Endothelial cell of umbilical vein (primary cell): Measurements from ENCODE around the gene CELF2. TPM values are rescaled to one million over a fixed set of nuclear protein-coding genes. Genes with fewer than 3 reads are reported as not detected.

Source experiments
- BruUV-seq: library from RNA; stranded (reverse); fragments of 400-500 nt; replicated peaks from 2 replicates; lab custom pipeline; 2021; lab: Mats Ljungman, UMichigan
- CTCF ChIA-PET: fragments of 300-600, 350-600 bp; sonication (Branson Sonifier 250); formaldehyde crosslinking; loops from one replicate; lab custom pipeline; 2021; ENCODE audit warnings: antibody characterized with exemption, inconsistent platforms; lab: Charles Lee
- POLR2A ChIA-PET: fragments of 300-600, 350-600 bp; sonication (Branson Sonifier 250); formaldehyde crosslinking; loops from one replicate; lab custom pipeline; 2021; ENCODE audit warnings: antibody characterized with exemption, inconsistent platforms; lab: Charles Lee
- DNase-seq: peaks from one replicate; pipeline ENCODE4 v3.0.0-alpha.2; 2011; ENCODE audit warnings: low read depth, low spot score
- FAIRE-seq: peaks from 2 replicates; lab custom pipeline; 2011; peaks lifted over from hg19 to GRCh38; lab: Jason Lieb, UNC
- H2AFZ ChIP-seq: 2 replicates; pipeline ENCODE4 v1.6.0; 2012; ENCODE audit warnings: low read depth, low read length, control low read depth, inconsistent platforms
- H3K27ac ChIP-seq: 2 replicates; pipeline ENCODE4 v1.5.1; 2011; ENCODE audit warnings: low read depth, mild to moderate bottlenecking, control low read depth, low read length, moderate library complexity; ENCODE audit not compliant: insufficient read depth
- H3K27me3 ChIP-seq, 2 experiments: 2 replicates each; pipeline versions ENCODE4 v1.6.0 to v1.6.1; 2011; ENCODE audit warnings: low read length in 2 of 2, mixed read lengths in 1 of 2; ENCODE audit not compliant: control insufficient read depth in 2 of 2, insufficient read depth in 2 of 2
- H3K36me3 ChIP-seq, 2 experiments: 2 replicates in 1 of 2; 3 replicates in 1 of 2; pipeline ENCODE4 v1.5.1; 2011; ENCODE audit warnings: low read length in 2 of 2, mild to moderate bottlenecking in 1 of 2, moderate library complexity in 1 of 2; ENCODE audit not compliant: control insufficient read depth in 2 of 2, insufficient read depth in 2 of 2; ENCODE audit errors: extremely low read depth in 1 of 2
- H3K4me1 ChIP-seq: 3 replicates; pipeline ENCODE4 v1.5.1; 2011; ENCODE audit warnings: mild to moderate bottlenecking, low read length; ENCODE audit not compliant: control insufficient read depth, insufficient read depth; ENCODE audit errors: extremely low read depth
- H3K4me2 ChIP-seq: 2 replicates; pipeline ENCODE4 v1.6.1; 2011; ENCODE audit warnings: low read length, control low read depth, mixed read lengths; ENCODE audit not compliant: insufficient read depth
- H3K4me3 ChIP-seq, 3 experiments: fragments of 200-600 bp in 1 of 3; sonication (generic), shearing (Covaris generic) in 1 of 3; replicated peaks in 1 of 3; 2 replicates each; pipeline ENCODE4 v1.5.1; 2011 to 2016; ENCODE audit warnings: control low read depth in 3 of 3, low read length in 3 of 3, mild to moderate bottlenecking in 2 of 3, inconsistent platforms in 1 of 3, low read depth in 1 of 3, moderate library complexity in 1 of 3; ENCODE audit not compliant: insufficient read depth in 1 of 3
- H3K79me2 ChIP-seq: 2 replicates; pipeline ENCODE4 v1.6.0; 2012; ENCODE audit warnings: low read length, inconsistent platforms; ENCODE audit not compliant: control insufficient read depth, insufficient read depth
- H3K9ac ChIP-seq: replicated peaks from 2 replicates; pipeline ENCODE3; 2011; ENCODE audit warnings: low read length, control low read depth; ENCODE audit not compliant: insufficient read depth; ENCODE audit errors: extremely low read depth
- H3K9me1 ChIP-seq: replicated peaks from 3 replicates; pipeline ENCODE4 v1.6.0; 2011; ENCODE audit warnings: mild to moderate bottlenecking, low read length; ENCODE audit not compliant: control insufficient read depth, insufficient read depth; ENCODE audit errors: extremely low read depth
- H3K9me3 ChIP-seq: replicated peaks from 2 replicates; pipeline ENCODE4 v1.5.1; 2012; ENCODE audit warnings: low read length, inconsistent platforms; ENCODE audit not compliant: control insufficient read depth, insufficient read depth
- H4K20me1 ChIP-seq: replicated peaks from 2 replicates; pipeline ENCODE3; 2011; ENCODE audit warnings: mild to moderate bottlenecking, low read length; ENCODE audit not compliant: control insufficient read depth, insufficient read depth; ENCODE audit errors: extremely low read depth
- EZH2 ChIP-seq: IDR thresholded peaks from 2 replicates; pipeline ENCODE4 v1.6.1; 2012; ENCODE audit warnings: borderline replicate concordance, low read depth, mild to moderate bottlenecking, moderate library complexity, low read length, inconsistent platforms; ENCODE audit not compliant: severe bottlenecking
- FOS ChIP-seq: IDR thresholded peaks from 2 replicates; pipeline ENCODE4 v1.6.1; 2011; ENCODE audit warnings: mild to moderate bottlenecking, low read length, moderate library complexity, borderline replicate concordance; ENCODE audit not compliant: insufficient read depth
- GATA2 ChIP-seq: IDR thresholded peaks from 2 replicates; pipeline ENCODE4 v1.7.0; 2011; ENCODE audit warnings: low read depth, mild to moderate bottlenecking, moderate library complexity, mixed read lengths, low read length; ENCODE audit not compliant: insufficient read length, insufficient read depth
- JUN ChIP-seq: IDR thresholded peaks from 2 replicates; pipeline ENCODE4 v1.6.1; 2011; ENCODE audit warnings: borderline replicate concordance, low read depth; ENCODE audit not compliant: insufficient read length, insufficient read depth
- MYC ChIP-seq: IDR thresholded peaks from one replicate; pipeline ENCODE4 v1.6.1; 2011; ENCODE audit warnings: mild to moderate bottlenecking, low read depth, low read length
- POLR2A ChIP-seq: IDR thresholded peaks from 2 replicates; pipeline ENCODE4 v1.6.1; 2012; ENCODE audit warnings: low read depth, mild to moderate bottlenecking, control low read depth, low read length
- POLR2AphosphoS5 ChIP-seq: IDR thresholded peaks from 2 replicates; pipeline ENCODE4 v1.6.1; 2012; ENCODE audit warnings: low read depth, mild to moderate bottlenecking, control low read depth, low read length, moderate library complexity; ENCODE audit not compliant: insufficient read depth
- dilution Hi-C: fragments of 300-500 bp; cut with MboI; formaldehyde crosslinking; loops from one replicate; pipeline ENCODE4 v1.15.0; 2019; ENCODE audit warnings: low sequenced_read_pairs; ENCODE audit not compliant: extremely low pct_ligation_motif_present
- intact Hi-C: fragments of 100-400 bp; cut with micrococcal nuclease; formaldehyde crosslinking; loops from one replicate; pipeline ENCODE4 v1.10.0; 2022
- polyA plus RNA-seq, 4 experiments: library from polyadenylated mRNA; depleted of rRNA in 3 of 4; stranded (reverse) in 3 of 4; unstranded in 1 of 4; fragments of >200 nt; gene quantifications; 2 replicates each; pipeline versions ENCODE4 v1.2.1 to v1.2.3, GENCODE V29; 2011 to 2012; ENCODE audit warnings: missing spikeins in 1 of 4
- total RNA-seq: library from RNA; stranded (reverse); gene quantifications from 2 replicates; pipeline ENCODE4 v1.2.3, GENCODE V29; 2021
- TF ChIP-seq, protein P1 (sequence below): IDR thresholded peaks from 2 replicates; pipeline ENCODE4 v1.6.1; 2011; ENCODE audit not compliant: insufficient read depth, insufficient read length
- TF ChIP-seq, protein P2 (sequence below), 2 donors: IDR thresholded peaks; 1 replicate in 1 of 2; 2 replicates in 1 of 2; pipeline ENCODE4 v1.5.1; 2011; ENCODE audit warnings: low read length in 2 of 2, mild to moderate bottlenecking in 2 of 2, moderate library complexity in 2 of 2, control low read depth in 1 of 2, inconsistent platforms in 1 of 2, low read depth in 1 of 2; ENCODE audit not compliant: insufficient read depth in 1 of 2; ENCODE audit errors: extremely low read depth in 1 of 2

The CELF2 gene
- total and polyA plus RNA-seq, 2 donors (not counting 3 experiments of a cell fraction or from before 2014, with no cell fraction given): 21.6 to 42.6 TPM

DNA sequence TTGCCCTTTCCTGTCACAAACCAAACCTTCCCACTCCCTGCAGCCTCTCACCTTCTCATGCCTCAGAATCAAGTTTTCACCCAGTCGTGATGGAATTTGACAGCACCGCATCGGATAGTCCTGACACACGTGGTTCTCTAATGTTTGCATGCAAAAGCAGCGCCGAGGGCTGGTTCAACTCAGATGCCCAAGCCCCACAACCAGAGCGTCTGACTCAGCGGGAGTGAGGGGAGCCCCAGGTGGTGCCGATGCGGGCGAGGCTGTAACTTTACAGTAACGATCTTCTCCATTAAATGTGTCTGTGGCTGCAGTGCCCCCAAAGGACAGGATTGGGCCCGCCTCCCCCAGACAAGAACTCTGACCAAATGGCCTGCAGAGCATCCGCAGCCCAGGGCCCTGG is 284.5 kb downstream of the CELF2 start:
- H3K4me3 ChIP-seq: no peak overlapping the region
- no peak for TF ChIP-seq POLR2A
- TF ChIP-seq FOS: no peak
- TF ChIP-seq MYC: no peak
- TF ChIP-seq, protein P1, sequence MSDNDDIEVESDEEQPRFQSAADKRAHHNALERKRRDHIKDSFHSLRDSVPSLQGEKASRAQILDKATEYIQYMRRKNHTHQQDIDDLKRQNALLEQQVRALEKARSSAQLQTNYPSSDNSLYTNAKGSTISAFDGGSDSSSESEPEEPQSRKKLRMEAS: no peak
- H2AFZ ChIP-seq: no peak overlapping the region
- FAIRE-seq (no peak), DNase-seq (no peak)
- H3K27me3 ChIP-seq: no peaks in the 10 kb centered on the region
- H3K9ac ChIP-seq: no peak overlapping the region
- dilution Hi-C loops (no loop called here), intact Hi-C loops (no loop called here)
- no peaks in the 10 kb centered on the region for H3K9me3 ChIP-seq
- H3K36me3 ChIP-seq: peaks cover 0 to 2% of the 10 kb centered on the region in 2 experiments
- H3K4me1 ChIP-seq: no peaks in the 10 kb centered on the region
- POLR2A ChIA-PET: no interaction called here
- no peaks in the 10 kb centered on the region for H3K79me2 ChIP-seq
- CTCF ChIA-PET: no interaction called here
- no peak overlapping the region for H3K4me2 ChIP-seq
- BruUV-seq: no TSS peak
- no peak overlapping the region for H3K27ac ChIP-seq
- H3K9me1 ChIP-seq: no peaks in the 10 kb centered on the region
- no peaks in the 10 kb centered on the region for H4K20me1 ChIP-seq

DNA sequence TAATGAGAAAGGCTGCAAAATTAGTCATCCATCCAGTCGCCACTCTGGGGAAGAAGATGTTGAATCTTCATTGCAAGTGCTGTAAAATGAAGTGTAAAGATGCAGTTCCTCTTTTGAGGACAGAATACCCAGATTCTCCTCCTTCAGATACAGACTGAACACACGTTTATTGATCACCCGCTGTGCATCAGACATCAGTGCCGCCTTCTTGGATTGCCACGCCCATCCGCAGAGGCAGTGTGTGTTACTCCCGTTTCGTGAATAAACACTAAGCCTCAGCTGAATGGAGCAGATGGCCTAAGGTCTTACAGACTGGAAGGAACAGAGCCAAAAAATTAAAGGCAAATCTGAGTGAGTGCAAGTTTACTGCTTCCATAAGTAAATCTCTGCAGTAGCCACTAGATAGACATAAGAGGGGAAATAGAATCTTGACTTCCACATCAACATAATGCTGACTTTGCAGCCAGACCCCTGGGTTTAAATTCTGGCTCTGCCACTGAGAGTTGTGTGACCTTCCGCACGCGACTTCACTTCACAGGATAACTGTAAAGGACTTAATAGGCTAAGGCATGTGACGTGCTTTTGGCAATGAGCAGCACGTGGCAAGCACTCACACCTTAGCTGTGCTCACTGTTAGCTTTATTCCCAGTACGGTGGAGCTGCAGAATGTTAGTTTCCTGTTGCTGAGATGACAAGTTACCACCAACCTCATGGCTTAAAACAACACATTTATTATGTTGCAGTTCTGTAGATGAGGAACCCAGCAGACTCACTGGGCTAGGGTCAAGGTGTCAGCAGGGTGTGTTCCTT is 285.9 kb downstream of the CELF2 start:
- BruUV-seq: no TSS peak
- CTCF ChIA-PET: no interaction called here

More for the DNA sequence above, 285.9 kb downstream of the CELF2 start:
- H3K9me1 ChIP-seq: no peaks in the 10 kb centered on the region
- H4K20me1 ChIP-seq: no peaks in the 10 kb centered on the region
- DNase-seq (no peak), FAIRE-seq (no peak)
- TF ChIP-seq, protein P2, sequence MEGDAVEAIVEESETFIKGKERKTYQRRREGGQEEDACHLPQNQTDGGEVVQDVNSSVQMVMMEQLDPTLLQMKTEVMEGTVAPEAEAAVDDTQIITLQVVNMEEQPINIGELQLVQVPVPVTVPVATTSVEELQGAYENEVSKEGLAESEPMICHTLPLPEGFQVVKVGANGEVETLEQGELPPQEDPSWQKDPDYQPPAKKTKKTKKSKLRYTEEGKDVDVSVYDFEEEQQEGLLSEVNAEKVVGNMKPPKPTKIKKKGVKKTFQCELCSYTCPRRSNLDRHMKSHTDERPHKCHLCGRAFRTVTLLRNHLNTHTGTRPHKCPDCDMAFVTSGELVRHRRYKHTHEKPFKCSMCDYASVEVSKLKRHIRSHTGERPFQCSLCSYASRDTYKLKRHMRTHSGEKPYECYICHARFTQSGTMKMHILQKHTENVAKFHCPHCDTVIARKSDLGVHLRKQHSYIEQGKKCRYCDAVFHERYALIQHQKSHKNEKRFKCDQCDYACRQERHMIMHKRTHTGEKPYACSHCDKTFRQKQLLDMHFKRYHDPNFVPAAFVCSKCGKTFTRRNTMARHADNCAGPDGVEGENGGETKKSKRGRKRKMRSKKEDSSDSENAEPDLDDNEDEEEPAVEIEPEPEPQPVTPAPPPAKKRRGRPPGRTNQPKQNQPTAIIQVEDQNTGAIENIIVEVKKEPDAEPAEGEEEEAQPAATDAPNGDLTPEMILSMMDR (IDR thresholded peaks at IDR 0.05; ENCODE audit: extremely low read depth in 1 of 2, insufficient read depth in 1 of 2, low read depth in 1 of 2, low read length in 2 of 2): no peak
- TF ChIP-seq JUN (no peak), POLR2AphosphoS5 (no peak), FOS (no peak), EZH2 (no peak), MYC (no peak), POLR2A (no peak), GATA2 (no peak)
- TF ChIP-seq, protein P1: no peak
- dilution Hi-C loops: no loop called here
- intact Hi-C loops: no loop called here
- H3K9ac ChIP-seq: no peak overlapping the region
- H3K4me2 ChIP-seq: no peak overlapping the region
- H3K4me3 ChIP-seq: no peak overlapping the region
- POLR2A ChIA-PET: no interaction called here
- no peaks in the 10 kb centered on the region for H3K27me3 ChIP-seq
- no peaks in the 10 kb centered on the region for H3K79me2 ChIP-seq
- H3K9me3 ChIP-seq: no peaks in the 10 kb centered on the region
- no peaks in the 10 kb centered on the region for H3K4me1 ChIP-seq
- H3K36me3 ChIP-seq: peaks cover 0 to 2% of the 10 kb centered on the region in 2 experiments
- no peak overlapping the region for H3K27ac ChIP-seq
- no peak overlapping the region for H2AFZ ChIP-seq
